Sigmoid colon (tissue), 4 donors: ENCODE measurements around the gene FASN.

Experiments
- CTCF ChIP-seq, 4 experiments: fragments of 450-650 bp in 3 of 4; fragments of 200-600 bp in 1 of 4; IDR thresholded peaks; one replicate each; pipeline ENCODE4 v1.5.1; 2016 to 2019; ENCODE audit warnings: antibody characterized with exemption in 4 of 4, mild to moderate bottlenecking in 3 of 4, moderate library complexity in 2 of 4
- EP300 ChIP-seq, 4 donors: sonication (generic); formaldehyde crosslinking; IDR thresholded peaks; one replicate each; pipeline ENCODE4 v1.6.1; 2017; ENCODE audit warnings: antibody characterized with exemption in 4 of 4
- POLR2A ChIP-seq, 2 donors: fragments of 450-650 bp; IDR thresholded peaks; one replicate each; pipeline ENCODE4 v1.6.1; 2016; ENCODE audit warnings: antibody characterized with exemption in 2 of 2, mild to moderate bottlenecking in 2 of 2, moderate library complexity in 2 of 2

GRCh38 chr17:82053130-82053529, 44.9 kb downstream of the FASN start:
- TF ChIP-seq CTCF (IDR thresholded peaks at IDR 0.05): no peak
- no peak for TF ChIP-seq POLR2A (IDR thresholded peaks at IDR 0.05)
- no peak for TF ChIP-seq EP300 (IDR thresholded peaks at IDR 0.05)
